Raji (cell line): ENCODE measurements around the gene RHBDL2.

Experiments used
- POLR2A ChIP-seq: IDR thresholded peaks from 2 replicates; pipeline ENCODE4 v1.6.1; 2011; ENCODE audit warnings: low read depth, low read length, control low read depth; ENCODE audit not compliant: insufficient read depth

RHBDL2 gene

GRCh38 chr1:38941527-38942019, at the start of gene RHBDL2:
RHBDL2 (minus strand) TSS chr1:38941830; CDS start chr1:38919212, 22,618 bp downstream.
- TF ChIP-seq POLR2A = no peak

GRCh38 chr1:38990738-38991637, 49.4 kb upstream of the RHBDL2 start, which contains the start of gene AKIRIN1:
AKIRIN1 (plus strand) TSS chr1:38991276; CDS start chr1:38991381, 105 bp downstream.
- TF ChIP-seq POLR2A = peak; percentile 93

DNA sequence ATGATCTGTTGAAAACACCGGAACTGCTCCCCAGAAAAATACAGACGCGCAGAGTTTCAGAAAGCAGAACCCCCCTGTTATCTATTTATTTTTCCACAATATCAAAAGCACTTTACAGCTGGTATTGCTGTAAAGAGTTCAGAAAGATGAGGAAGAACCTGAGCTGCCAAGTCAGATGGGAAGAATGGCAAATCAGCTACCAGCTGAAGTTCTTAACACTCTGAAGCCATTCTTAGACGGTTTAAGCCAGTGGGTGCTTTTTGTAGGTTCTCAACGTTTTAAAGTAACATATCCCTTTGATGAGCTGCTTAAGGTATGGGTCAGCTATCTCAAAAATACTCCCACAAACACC, 48.7 kb upstream of the RHBDL2 start:
- TF ChIP-seq POLR2A = no peak

DNA sequence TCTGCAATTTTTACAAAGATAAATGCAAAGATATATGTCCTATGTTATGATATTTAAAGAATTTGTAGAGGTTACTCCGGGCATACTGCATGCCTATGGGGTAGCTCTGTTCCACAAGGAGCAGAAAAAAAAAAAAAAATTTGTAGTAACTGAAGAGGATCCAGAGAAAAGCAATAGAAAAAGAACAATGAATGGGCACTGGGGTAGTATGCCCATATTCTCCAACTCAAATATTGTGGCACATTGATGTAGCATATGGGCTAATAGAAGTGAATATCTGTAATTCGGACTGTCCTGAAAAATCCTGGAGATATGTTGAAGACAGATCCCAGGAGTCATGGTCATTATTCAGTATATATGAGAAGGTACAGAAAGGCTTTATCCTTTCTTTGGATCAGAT, 48.3 kb upstream of the RHBDL2 start:
- no peak for TF ChIP-seq POLR2A

DNA sequence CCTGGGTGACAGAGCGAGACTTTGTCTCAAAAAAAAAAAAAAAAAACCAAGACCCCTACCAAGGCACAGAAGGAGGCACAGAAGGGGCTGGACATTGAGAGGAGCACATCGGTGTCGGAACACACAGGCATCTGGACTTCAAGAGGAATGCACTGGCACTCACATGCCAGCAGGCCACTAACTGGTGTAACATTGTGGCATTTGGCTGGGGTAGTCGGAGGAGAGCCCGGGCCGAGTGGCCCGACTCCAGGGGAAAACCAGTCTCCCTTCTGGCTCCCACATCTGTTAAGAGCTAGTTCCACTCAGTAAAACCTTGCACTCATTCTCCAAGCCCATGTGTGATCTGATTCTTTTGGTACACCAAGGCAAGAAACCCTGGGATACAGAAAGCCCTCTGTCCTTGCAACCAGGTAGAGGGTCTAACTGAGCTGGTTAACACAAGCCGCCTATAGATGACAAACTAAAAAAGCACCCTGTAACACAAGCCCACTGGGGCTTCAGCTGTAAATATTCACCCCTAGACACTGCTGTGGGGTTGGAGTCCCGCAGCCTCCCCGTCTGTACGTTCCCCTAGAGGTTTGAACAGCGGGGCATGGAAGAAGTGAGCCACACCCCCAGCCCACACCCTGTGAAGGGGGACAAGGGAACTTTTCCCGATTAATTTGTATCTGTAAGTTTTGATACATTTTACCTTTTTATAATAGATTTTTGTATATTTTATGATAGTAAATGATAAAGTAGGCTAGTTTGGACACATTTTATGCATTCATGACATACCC, 32.2 kb upstream of the RHBDL2 start:
- no peak for TF ChIP-seq POLR2A

- no peak for TF ChIP-seq POLR2A
These were observed 22.5 kb upstream of the RHBDL2 start for GRCh38 chr1:38964140-38964548.

GRCh38 chr1:38962560-38962959, 20.9 kb upstream of the RHBDL2 start:
- no peak for TF ChIP-seq POLR2A

- no peak for TF ChIP-seq POLR2A
These were observed 20.5 kb upstream of the RHBDL2 start for GRCh38 chr1:38962113-38962512.

- TF ChIP-seq POLR2A = no peak
These were observed 17.3 kb upstream of the RHBDL2 start for GRCh38 chr1:38958967-38959366.

GRCh38 chr1:38953433-38953860, 11.8 kb upstream of the RHBDL2 start:
- TF ChIP-seq POLR2A = no peak

DNA sequence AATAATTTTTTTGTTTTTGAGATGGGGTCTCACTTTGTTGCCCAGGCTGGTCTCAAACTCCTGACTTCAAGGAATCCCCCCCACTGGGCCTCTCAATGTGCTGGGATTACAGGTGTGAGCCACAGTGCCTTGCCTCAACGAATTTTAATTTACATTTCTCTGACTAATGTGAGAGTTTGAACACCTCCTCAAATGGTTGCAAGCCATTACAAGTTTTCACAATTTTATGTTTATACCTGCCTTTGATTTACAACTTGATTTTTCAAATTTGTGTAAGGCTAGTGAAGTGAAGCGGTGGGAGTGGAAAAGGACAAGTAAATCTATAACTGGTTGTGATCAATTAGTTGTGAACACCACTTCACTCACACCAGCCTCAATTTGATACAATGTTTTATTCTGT, 8.9 kb upstream of the RHBDL2 start:
- no peak for TF ChIP-seq POLR2A

- TF ChIP-seq POLR2A = no peak
These were observed 2.9 kb upstream of the RHBDL2 start for GRCh38 chr1:38944547-38944946.

GRCh38 chr1:38942664-38943428, 1.2 kb upstream of the RHBDL2 start:
- TF ChIP-seq POLR2A = no peak

- TF ChIP-seq POLR2A = no peak
These were observed 537 bp downstream of the RHBDL2 start for GRCh38 chr1:38941093-38941492.
